Heart left ventricle (tissue), 13 donors: ENCODE results near the gene B2M.
A peak's percentile ranks its signal among the peaks of the same experiment; 100 is the strongest.

Experiments
- CTCF ChIP-seq, 12 donors: fragments of 200-600 bp; sonication (generic) in 4 of 12; IDR thresholded peaks; one replicate each; pipeline versions ENCODE4 v1.5.0 to v1.8.0; 2018 to 2022; ENCODE audit warnings: antibody characterized with exemption in 12 of 12, mild to moderate bottlenecking in 5 of 12
- POLR2A ChIP-seq, 2 donors: fragments of 450-650 bp; IDR thresholded peaks; one replicate each; pipeline ENCODE4 v1.6.1; 2017; ENCODE audit warnings: antibody characterized with exemption in 2 of 2, mild to moderate bottlenecking in 2 of 2, moderate library complexity in 2 of 2
- donor health status: ischemic (EF 13 %, LVEDD 7.1; RV severe dilation, severe dysfunction).
- donor health status: DM: no; HTN: yes; CAD: no.
- donor health status: DM: no; HTN: no; CAD: no.
- donor health status: ischemic (EF 25% LVEDD 6.9; RV normal size, moderate dysfunction).
- donor health status: ischemic (EF 25% LVEDD 5.7; RV mildly dilated, moderate dysfunction).
- donor health status: ischemic (EF 35%, LVEDD 5.7; RV mildly dilated, moderate dysfunction).
- donor health status: nonischemic (EF 11% LVEDD 7.7; RV severe dilation, severe dysfunction).
- donor health status: DM: yes; HTN: yes; CAD: no.
- donor health status: PGD.
- donor health status: ischemic (EF 29% LVEDD 5.4; RV normal size, mild dysfunction).
- donor health status: nonischemic (EF 23%, LVEDD 6.1; RV moderate dilation, normal function).

DNA sequence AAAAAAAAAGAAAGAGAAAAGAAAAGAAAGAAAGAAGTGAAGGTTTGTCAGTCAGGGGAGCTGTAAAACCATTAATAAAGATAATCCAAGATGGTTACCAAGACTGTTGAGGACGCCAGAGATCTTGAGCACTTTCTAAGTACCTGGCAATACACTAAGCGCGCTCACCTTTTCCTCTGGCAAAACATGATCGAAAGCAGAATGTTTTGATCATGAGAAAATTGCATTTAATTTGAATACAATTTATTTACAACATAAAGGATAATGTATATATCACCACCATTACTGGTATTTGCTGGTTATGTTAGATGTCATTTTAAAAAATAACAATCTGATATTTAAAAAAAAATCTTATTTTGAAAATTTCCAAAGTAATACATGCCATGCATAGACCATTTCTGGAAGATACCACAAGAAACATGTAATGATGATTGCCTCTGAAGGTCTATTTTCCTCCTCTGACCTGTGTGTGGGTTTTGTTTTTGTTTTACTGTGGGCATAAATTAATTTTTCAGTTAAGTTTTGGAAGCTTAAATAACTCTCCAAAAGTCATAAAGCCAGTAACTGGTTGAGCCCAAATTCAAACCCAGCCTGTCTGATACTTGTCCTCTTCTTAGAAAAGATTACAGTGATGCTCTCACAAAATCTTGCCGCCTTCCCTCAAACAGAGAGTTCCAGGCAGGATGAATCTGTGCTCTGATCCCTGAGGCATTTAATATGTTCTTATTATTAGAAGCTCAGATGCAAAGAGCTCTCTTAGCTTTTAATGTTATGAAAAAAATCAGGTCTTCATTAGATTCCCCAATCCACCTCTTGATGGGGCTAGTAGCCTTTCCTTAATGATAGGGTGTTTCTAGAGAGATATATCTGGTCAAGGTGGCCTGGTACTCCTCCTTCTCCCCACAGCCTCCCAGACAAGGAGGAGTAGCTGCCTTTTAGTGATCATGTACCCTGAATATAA, 2.0 kb downstream of the B2M start:
- TF ChIP-seq CTCF (IDR thresholded peaks at IDR 0.05) (peak in 8 of 12 donors; percentile 9 to 42 (median 22)), POLR2A (IDR thresholded peaks at IDR 0.05) (no peak)
